Tibial nerve (tissue), 4 donors: ENCODE results near the gene FJX1.

Experiments
- CTCF ChIP-seq, 5 experiments: fragments of 200-600 bp in 3 of 5; fragments of 450-650 bp in 2 of 5; sonication (generic) in 3 of 5; IDR thresholded peaks; one replicate each; pipeline ENCODE4 v1.5.1; 2016 to 2019; ENCODE audit warnings: antibody characterized with exemption in 5 of 5, mild to moderate bottlenecking in 3 of 5, moderate library complexity in 2 of 5
- EP300 ChIP-seq, 2 donors: sonication (generic); formaldehyde crosslinking; IDR thresholded peaks; one replicate each; pipeline ENCODE4 v1.6.1; 2017; ENCODE audit warnings: antibody characterized with exemption in 2 of 2, mild to moderate bottlenecking in 1 of 2
- POLR2A ChIP-seq, 2 donors: fragments of 450-650 bp; IDR thresholded peaks; one replicate each; pipeline ENCODE4 v1.6.1; 2017; ENCODE audit warnings: antibody characterized with exemption in 2 of 2, mild to moderate bottlenecking in 2 of 2, moderate library complexity in 2 of 2

GRCh38 chr11:35585416-35585815 is 32.8 kb upstream of the FJX1 start:
- no peak for TF ChIP-seq CTCF (IDR thresholded peaks at IDR 0.05)
- TF ChIP-seq POLR2A (IDR thresholded peaks at IDR 0.05) = no peak
- no peak for TF ChIP-seq EP300 (IDR thresholded peaks at IDR 0.05)
